ENCODE measurements around the gene FOXP1.
"Not testable (repeated sequence)": the region's sequence is repeated elsewhere in the genome, so short reads cannot be mapped to it uniquely, and the experiment has no call there.

The FOXP1 gene

GRCh38 chr3:71360764-71361163 is 222.8 kb downstream of the FOXP1 start:
- no peak for FAIRE-seq

GRCh38 chr3:71360180-71360579 is 223.3 kb downstream of the FOXP1 start:
- no peak for FAIRE-seq

- no peak for FAIRE-seq
These were observed 225.3 kb downstream of the FOXP1 start for GRCh38 chr3:71358243-71358642.

GRCh38 chr3:71356265-71356664 is 227.3 kb downstream of the FOXP1 start:
- no peak for FAIRE-seq

- FAIRE-seq = no peak
These were observed 227.7 kb downstream of the FOXP1 start for GRCh38 chr3:71355862-71356261.

- FAIRE-seq = no peak
These were observed 228.5 kb downstream of the FOXP1 start for GRCh38 chr3:71355037-71355436.

GRCh38 chr3:71351403-71352149 is 232.0 kb downstream of the FOXP1 start:
- no peak for FAIRE-seq

- no peak for FAIRE-seq
These were observed 232.5 kb downstream of the FOXP1 start for GRCh38 chr3:71350998-71351397.

GRCh38 chr3:71348831-71349230 is 234.7 kb downstream of the FOXP1 start:
- FAIRE-seq = no peak

- no peak for FAIRE-seq
These were observed 235.4 kb downstream of the FOXP1 start for GRCh38 chr3:71348001-71348632.

- FAIRE-seq = no peak
These were observed 237.5 kb downstream of the FOXP1 start for GRCh38 chr3:71346061-71346460.

GRCh38 chr3:71345429-71346040 is 238.0 kb downstream of the FOXP1 start:
- no peak for FAIRE-seq

- no peak for FAIRE-seq
These were observed 241.8 kb downstream of the FOXP1 start for GRCh38 chr3:71341721-71342120.

GRCh38 chr3:71339049-71339448 is 244.5 kb downstream of the FOXP1 start:
- FAIRE-seq = no peak

- FAIRE-seq = no peak
These were observed 250.7 kb downstream of the FOXP1 start for GRCh38 chr3:71332813-71333212.

GRCh38 chr3:71330909-71331308 is 252.6 kb downstream of the FOXP1 start:
- no peak for FAIRE-seq

- FAIRE-seq = no peak
These were observed 253.0 kb downstream of the FOXP1 start for GRCh38 chr3:71330505-71330904.

GRCh38 chr3:71329817-71330216 is 253.7 kb downstream of the FOXP1 start:
- FAIRE-seq = no peak

- no peak for FAIRE-seq
These were observed 254.6 kb downstream of the FOXP1 start for GRCh38 chr3:71328926-71329325.

- FAIRE-seq = no peak
These were observed 255.6 kb downstream of the FOXP1 start for GRCh38 chr3:71327936-71328335.

- no peak for FAIRE-seq
These were observed 257.8 kb downstream of the FOXP1 start for GRCh38 chr3:71325715-71326114.

GRCh38 chr3:71324224-71324623 is 259.3 kb downstream of the FOXP1 start:
- not testable (repeated sequence) for FAIRE-seq

- no peak for FAIRE-seq
These were observed 260.0 kb downstream of the FOXP1 start for GRCh38 chr3:71323558-71323957.

GRCh38 chr3:71322154-71322553 is 261.4 kb downstream of the FOXP1 start:
- no peak for FAIRE-seq

Data from A204.1 (cell line).